NCI-H2227 (cell line): ENCODE results near the gene TTC19.

Source experiments
- DNase-seq: peaks from one replicate; lab custom pipeline; 2025; ENCODE audit not compliant: unreplicated experiment; lab: John Stamatoyannopoulos, UW

Gene TTC19, protein sequence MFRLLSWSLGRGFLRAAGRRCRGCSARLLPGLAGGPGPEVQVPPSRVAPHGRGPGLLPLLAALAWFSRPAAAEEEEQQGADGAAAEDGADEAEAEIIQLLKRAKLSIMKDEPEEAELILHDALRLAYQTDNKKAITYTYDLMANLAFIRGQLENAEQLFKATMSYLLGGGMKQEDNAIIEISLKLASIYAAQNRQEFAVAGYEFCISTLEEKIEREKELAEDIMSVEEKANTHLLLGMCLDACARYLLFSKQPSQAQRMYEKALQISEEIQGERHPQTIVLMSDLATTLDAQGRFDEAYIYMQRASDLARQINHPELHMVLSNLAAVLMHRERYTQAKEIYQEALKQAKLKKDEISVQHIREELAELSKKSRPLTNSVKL

DNA sequence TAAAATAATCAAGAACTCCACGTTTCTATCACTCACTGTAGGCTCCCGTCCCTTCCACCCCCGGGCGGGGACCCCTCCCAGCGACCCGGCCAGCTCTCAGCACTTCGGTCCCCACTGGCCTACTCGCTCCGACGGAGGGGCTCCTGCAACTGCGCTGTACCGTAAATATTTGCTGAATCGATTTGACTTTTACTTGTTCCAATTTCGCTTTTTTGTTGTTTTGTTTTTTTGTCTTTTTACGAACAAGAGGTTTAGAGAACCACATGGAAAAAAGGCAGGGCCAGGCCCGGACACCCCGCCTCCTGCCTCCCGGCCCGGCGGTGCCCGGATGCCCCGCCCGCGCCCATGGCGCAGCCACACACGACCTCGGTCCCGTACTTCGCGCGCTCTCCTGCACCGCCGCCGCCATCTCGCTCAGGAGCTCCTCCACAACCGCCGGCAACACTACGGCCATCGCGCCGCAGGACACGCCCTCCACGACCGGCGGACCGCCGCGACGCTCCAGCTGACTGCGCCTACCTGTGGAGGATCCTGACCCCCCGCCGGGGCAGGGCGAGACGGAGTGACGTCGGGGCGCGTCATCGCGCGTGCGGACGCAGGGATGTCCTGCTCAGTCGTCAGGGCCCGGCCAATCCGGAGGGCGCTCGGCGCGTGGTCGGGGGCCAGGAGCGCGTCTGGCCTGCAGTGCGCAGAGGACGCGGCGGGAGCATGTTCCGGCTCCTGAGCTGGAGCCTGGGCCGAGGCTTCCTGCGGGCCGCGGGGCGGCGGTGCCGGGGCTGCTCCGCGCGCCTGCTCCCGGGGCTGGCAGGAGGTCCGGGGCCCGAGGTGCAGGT is at the start of gene TTC19, which contains the start of gene ZSWIM7:
TSS of gene TTC19 (plus strand) at position 684 of the 833 bp plus-strand sequence. CDS start at position 709, 25 bp downstream.
TSS of gene ZSWIM7 (minus strand) at position 564 of the 833 bp plus-strand sequence. CDS start at position 454, 110 bp downstream.
- peak; percentile 95 for DNase-seq

GRCh38 chr17:15951368-15952047 is 48.1 kb upstream of the TTC19 start:
- no peak for DNase-seq

DNA sequence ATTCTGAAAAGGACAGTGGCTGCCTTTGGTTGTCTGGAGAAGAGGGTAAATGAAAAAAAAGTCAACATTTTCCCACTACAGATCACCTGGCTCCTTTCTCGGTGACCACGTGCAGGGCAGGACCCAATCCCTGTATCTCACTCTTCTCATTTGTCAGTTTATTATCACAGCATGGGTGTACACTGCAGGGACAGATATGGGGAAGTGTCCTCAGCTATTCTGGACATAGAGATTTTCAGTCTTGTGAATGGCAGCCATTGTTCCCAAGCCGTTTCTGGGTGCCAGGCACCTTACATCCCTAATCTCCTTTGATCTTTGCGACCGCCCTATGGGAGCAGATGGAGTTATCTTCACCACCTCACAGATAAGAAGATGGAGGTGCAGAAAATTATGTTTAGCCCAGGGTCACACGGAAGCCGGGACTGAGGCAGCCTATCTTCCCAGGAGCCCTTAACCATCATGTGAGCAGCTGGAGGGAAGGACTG is 47.5 kb upstream of the TTC19 start:
- DNase-seq: no peak

GRCh38 chr17:15952916-15953790 is 46.5 kb upstream of the TTC19 start:
- DNase-seq: peak; percentile 8

GRCh38 chr17:15954222-15954621 is 45.4 kb upstream of the TTC19 start:
- no peak for DNase-seq

GRCh38 chr17:15955793-15956541 is 43.7 kb upstream of the TTC19 start:
- DNase-seq: no peak

GRCh38 chr17:15957206-15957605 is 42.4 kb upstream of the TTC19 start:
- no peak for DNase-seq

DNA sequence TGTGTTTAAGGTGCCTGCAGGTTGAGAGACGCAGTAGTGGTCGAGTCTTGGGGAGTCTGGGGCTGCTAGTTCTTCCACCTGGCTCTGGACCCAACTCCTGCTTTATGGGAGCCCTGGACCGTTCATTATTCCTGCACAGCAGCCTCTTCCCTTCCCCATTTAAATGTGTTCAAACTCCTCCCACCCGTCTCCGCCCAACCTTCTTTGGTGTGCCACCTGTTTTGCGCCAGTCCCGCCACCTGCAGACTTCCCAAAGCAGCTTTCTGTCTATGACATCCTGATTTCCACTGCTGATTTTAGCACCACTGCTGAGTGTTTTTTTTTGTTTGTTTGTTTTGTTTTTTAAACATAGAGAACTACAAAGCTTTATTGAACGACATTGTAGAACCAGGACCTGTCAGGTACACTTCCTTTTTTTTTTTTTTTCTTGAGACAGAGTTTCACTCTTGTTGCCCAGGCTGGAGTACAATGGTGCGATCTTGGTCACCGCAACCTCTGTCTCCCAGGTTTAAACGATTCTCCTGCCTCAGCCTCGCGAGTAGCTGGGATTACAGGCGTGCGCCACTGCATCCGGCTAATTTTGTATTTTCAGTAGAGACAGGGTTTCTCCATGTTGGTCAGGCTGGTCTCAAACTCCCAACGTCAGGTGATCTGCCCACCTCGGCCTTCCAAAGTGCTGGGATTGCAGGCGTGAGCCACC is 41.9 kb upstream of the TTC19 start:
- no peak for DNase-seq

DNA sequence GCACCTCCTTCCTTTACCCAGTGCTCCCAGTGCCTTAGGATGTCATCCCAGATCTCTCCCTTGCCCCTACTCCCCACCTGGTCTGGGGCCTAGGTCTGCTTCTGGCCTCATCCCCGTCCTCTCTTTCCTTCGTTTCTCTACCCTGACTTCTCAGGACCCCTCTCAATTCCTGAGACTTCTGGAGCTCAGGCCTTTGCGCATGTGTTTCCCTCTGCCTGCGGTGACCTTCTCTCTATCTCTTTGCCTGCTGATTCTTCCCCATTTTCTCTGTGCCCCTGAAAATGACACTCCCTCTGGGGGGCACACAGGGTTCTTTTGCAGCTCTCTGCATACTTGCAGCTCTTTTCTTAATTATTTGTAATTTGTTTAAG is 41.2 kb upstream of the TTC19 start:
- DNase-seq: no peak

- no peak for DNase-seq
Measured at GRCh38 chr17:15963670-15964110, 35.9 kb upstream of the TTC19 start.

DNA sequence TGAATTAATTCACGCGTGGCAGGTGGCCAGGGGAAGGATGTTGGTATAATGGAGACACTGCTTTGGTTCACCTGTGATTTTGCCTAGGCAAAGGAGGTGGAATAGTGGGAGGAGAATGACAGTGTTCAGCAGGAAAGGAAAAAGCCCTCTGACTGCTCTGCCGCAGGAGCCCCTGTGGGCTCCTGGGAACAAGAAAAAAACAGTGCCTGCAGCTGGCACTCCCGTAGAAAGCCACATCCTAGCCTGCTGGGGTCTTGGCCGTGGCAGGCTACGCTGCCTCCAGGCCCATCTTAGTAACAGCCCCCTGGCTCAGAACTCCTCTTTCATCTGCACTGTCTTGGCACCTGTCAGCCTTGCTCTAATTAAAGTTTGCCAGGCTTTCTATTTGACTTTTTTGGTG is 34.1 kb upstream of the TTC19 start:
- no peak for DNase-seq

GRCh38 chr17:15966183-15966878 is 33.3 kb upstream of the TTC19 start:
- DNase-seq: peak; percentile 23

GRCh38 chr17:15966879-15967248 is 32.8 kb upstream of the TTC19 start:
- no peak for DNase-seq

DNA sequence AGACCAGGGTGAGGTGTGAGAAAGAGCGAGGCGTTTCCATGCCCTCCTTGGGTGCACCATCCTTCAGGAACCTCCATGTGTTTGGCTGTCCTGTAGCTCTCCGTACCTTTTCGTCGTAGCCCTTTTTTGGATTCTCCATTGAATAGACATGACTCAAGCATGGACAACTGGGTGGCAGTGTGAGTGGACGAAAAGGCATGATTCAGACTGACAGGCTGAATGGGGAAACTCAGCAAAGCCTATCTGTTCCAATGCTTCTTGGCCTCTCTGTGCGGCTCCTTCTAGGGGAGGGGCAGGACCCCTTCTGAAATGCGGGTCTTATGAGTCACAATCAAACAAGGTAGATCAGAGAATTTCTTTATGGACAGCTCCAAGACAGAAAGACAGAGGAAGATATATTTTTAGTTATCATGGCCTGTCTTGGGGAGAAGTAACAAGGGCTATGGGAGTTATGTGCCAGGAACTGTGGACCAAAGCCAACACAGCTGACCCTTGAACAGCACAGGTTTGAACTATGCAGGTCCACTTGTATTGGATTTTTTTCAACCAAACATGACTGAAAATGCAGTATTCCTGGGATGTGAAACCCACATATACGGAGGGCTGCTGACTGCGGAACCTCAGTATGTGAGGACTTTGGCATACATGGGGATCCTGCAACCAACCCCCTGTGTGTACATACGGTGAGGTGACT is 31.8 kb upstream of the TTC19 start:
- no peak for DNase-seq

GRCh38 chr17:15969463-15969862 is 30.2 kb upstream of the TTC19 start:
- DNase-seq: no peak

- DNase-seq: no peak
Measured at GRCh38 chr17:15970500-15970899, 29.1 kb upstream of the TTC19 start.

- DNase-seq: no peak
Measured at GRCh38 chr17:15971098-15971678, 28.4 kb upstream of the TTC19 start.
